Endothelial cell of umbilical vein (primary cell): ENCODE data around the gene TBC1D14. TPM values are rescaled to one million over a fixed set of nuclear protein-coding genes. Genes with fewer than 3 reads are reported as not detected.

ENCODE experiments used
- BruUV-seq: library from RNA; stranded (reverse); fragments of 400-500 nt; replicated peaks from 2 replicates; lab custom pipeline; 2021; lab: Mats Ljungman, UMichigan
- CTCF ChIA-PET: fragments of 300-600, 350-600 bp; sonication (Branson Sonifier 250); formaldehyde crosslinking; loops from one replicate; lab custom pipeline; 2021; ENCODE audit warnings: antibody characterized with exemption, inconsistent platforms; lab: Charles Lee
- POLR2A ChIA-PET: fragments of 300-600, 350-600 bp; sonication (Branson Sonifier 250); formaldehyde crosslinking; loops from one replicate; lab custom pipeline; 2021; ENCODE audit warnings: antibody characterized with exemption, inconsistent platforms; lab: Charles Lee
- DNase-seq: peaks from one replicate; pipeline ENCODE4 v3.0.0-alpha.2; 2011; ENCODE audit warnings: low read depth, low spot score
- FAIRE-seq: peaks from 2 replicates; lab custom pipeline; 2011; peaks lifted over from hg19 to GRCh38; lab: Jason Lieb, UNC
- H2AFZ ChIP-seq: 2 replicates; pipeline ENCODE4 v1.6.0; 2012; ENCODE audit warnings: low read depth, low read length, control low read depth, inconsistent platforms
- H3K27ac ChIP-seq: 2 replicates; pipeline ENCODE4 v1.5.1; 2011; ENCODE audit warnings: low read depth, mild to moderate bottlenecking, control low read depth, low read length, moderate library complexity; ENCODE audit not compliant: insufficient read depth
- H3K27me3 ChIP-seq, 2 experiments: 2 replicates each; pipeline versions ENCODE4 v1.6.0 to v1.6.1; 2011; ENCODE audit warnings: low read length in 2 of 2, mixed read lengths in 1 of 2; ENCODE audit not compliant: control insufficient read depth in 2 of 2, insufficient read depth in 2 of 2
- H3K36me3 ChIP-seq, 2 experiments: 2 replicates in 1 of 2; 3 replicates in 1 of 2; pipeline ENCODE4 v1.5.1; 2011; ENCODE audit warnings: low read length in 2 of 2, mild to moderate bottlenecking in 1 of 2, moderate library complexity in 1 of 2; ENCODE audit not compliant: control insufficient read depth in 2 of 2, insufficient read depth in 2 of 2; ENCODE audit errors: extremely low read depth in 1 of 2
- H3K4me1 ChIP-seq: 3 replicates; pipeline ENCODE4 v1.5.1; 2011; ENCODE audit warnings: mild to moderate bottlenecking, low read length; ENCODE audit not compliant: control insufficient read depth, insufficient read depth; ENCODE audit errors: extremely low read depth
- H3K4me2 ChIP-seq: 2 replicates; pipeline ENCODE4 v1.6.1; 2011; ENCODE audit warnings: low read length, control low read depth, mixed read lengths; ENCODE audit not compliant: insufficient read depth
- H3K4me3 ChIP-seq, 3 experiments: fragments of 200-600 bp in 1 of 3; sonication (generic), shearing (Covaris generic) in 1 of 3; replicated peaks in 1 of 3; 2 replicates each; pipeline ENCODE4 v1.5.1; 2011 to 2016; ENCODE audit warnings: control low read depth in 3 of 3, low read length in 3 of 3, mild to moderate bottlenecking in 2 of 3, inconsistent platforms in 1 of 3, low read depth in 1 of 3, moderate library complexity in 1 of 3; ENCODE audit not compliant: insufficient read depth in 1 of 3
- H3K79me2 ChIP-seq: 2 replicates; pipeline ENCODE4 v1.6.0; 2012; ENCODE audit warnings: low read length, inconsistent platforms; ENCODE audit not compliant: control insufficient read depth, insufficient read depth
- H3K9ac ChIP-seq: replicated peaks from 2 replicates; pipeline ENCODE3; 2011; ENCODE audit warnings: low read length, control low read depth; ENCODE audit not compliant: insufficient read depth; ENCODE audit errors: extremely low read depth
- H3K9me1 ChIP-seq: replicated peaks from 3 replicates; pipeline ENCODE4 v1.6.0; 2011; ENCODE audit warnings: mild to moderate bottlenecking, low read length; ENCODE audit not compliant: control insufficient read depth, insufficient read depth; ENCODE audit errors: extremely low read depth
- H3K9me3 ChIP-seq: replicated peaks from 2 replicates; pipeline ENCODE4 v1.5.1; 2012; ENCODE audit warnings: low read length, inconsistent platforms; ENCODE audit not compliant: control insufficient read depth, insufficient read depth
- H4K20me1 ChIP-seq: replicated peaks from 2 replicates; pipeline ENCODE3; 2011; ENCODE audit warnings: mild to moderate bottlenecking, low read length; ENCODE audit not compliant: control insufficient read depth, insufficient read depth; ENCODE audit errors: extremely low read depth
- CTCF ChIP-seq, 2 donors: IDR thresholded peaks; 1 replicate in 1 of 2; 2 replicates in 1 of 2; pipeline ENCODE4 v1.5.1; 2011; ENCODE audit warnings: low read length in 2 of 2, mild to moderate bottlenecking in 2 of 2, moderate library complexity in 2 of 2, control low read depth in 1 of 2, inconsistent platforms in 1 of 2, low read depth in 1 of 2; ENCODE audit not compliant: insufficient read depth in 1 of 2; ENCODE audit errors: extremely low read depth in 1 of 2
- EZH2 ChIP-seq: IDR thresholded peaks from 2 replicates; pipeline ENCODE4 v1.6.1; 2012; ENCODE audit warnings: borderline replicate concordance, low read depth, mild to moderate bottlenecking, moderate library complexity, low read length, inconsistent platforms; ENCODE audit not compliant: severe bottlenecking
- FOS ChIP-seq: IDR thresholded peaks from 2 replicates; pipeline ENCODE4 v1.6.1; 2011; ENCODE audit warnings: mild to moderate bottlenecking, low read length, moderate library complexity, borderline replicate concordance; ENCODE audit not compliant: insufficient read depth
- GATA2 ChIP-seq: IDR thresholded peaks from 2 replicates; pipeline ENCODE4 v1.7.0; 2011; ENCODE audit warnings: low read depth, mild to moderate bottlenecking, moderate library complexity, mixed read lengths, low read length; ENCODE audit not compliant: insufficient read length, insufficient read depth
- JUN ChIP-seq: IDR thresholded peaks from 2 replicates; pipeline ENCODE4 v1.6.1; 2011; ENCODE audit warnings: borderline replicate concordance, low read depth; ENCODE audit not compliant: insufficient read length, insufficient read depth
- MAX ChIP-seq: IDR thresholded peaks from 2 replicates; pipeline ENCODE4 v1.6.1; 2011; ENCODE audit not compliant: insufficient read depth, insufficient read length
- MYC ChIP-seq: IDR thresholded peaks from one replicate; pipeline ENCODE4 v1.6.1; 2011; ENCODE audit warnings: mild to moderate bottlenecking, low read depth, low read length
- POLR2A ChIP-seq: IDR thresholded peaks from 2 replicates; pipeline ENCODE4 v1.6.1; 2012; ENCODE audit warnings: low read depth, mild to moderate bottlenecking, control low read depth, low read length
- POLR2AphosphoS5 ChIP-seq: IDR thresholded peaks from 2 replicates; pipeline ENCODE4 v1.6.1; 2012; ENCODE audit warnings: low read depth, mild to moderate bottlenecking, control low read depth, low read length, moderate library complexity; ENCODE audit not compliant: insufficient read depth
- dilution Hi-C: fragments of 300-500 bp; cut with MboI; formaldehyde crosslinking; loops from one replicate; pipeline ENCODE4 v1.15.0; 2019; ENCODE audit warnings: low sequenced_read_pairs; ENCODE audit not compliant: extremely low pct_ligation_motif_present
- intact Hi-C: fragments of 100-400 bp; cut with micrococcal nuclease; formaldehyde crosslinking; loops from one replicate; pipeline ENCODE4 v1.10.0; 2022
- polyA plus RNA-seq, 4 experiments: library from polyadenylated mRNA; depleted of rRNA in 3 of 4; stranded (reverse) in 3 of 4; unstranded in 1 of 4; fragments of >200 nt; gene quantifications; 2 replicates each; pipeline versions ENCODE4 v1.2.1 to v1.2.3, GENCODE V29; 2011 to 2012; ENCODE audit warnings: missing spikeins in 1 of 4
- total RNA-seq: library from RNA; stranded (reverse); gene quantifications from 2 replicates; pipeline ENCODE4 v1.2.3, GENCODE V29; 2021

TBC1D14 gene
- total and polyA plus RNA-seq, 2 donors (not counting 3 experiments of a cell fraction or from before 2014, with no cell fraction given) = 23.7 to 24.8 TPM

- POLR2A ChIA-PET = no interaction called here
- Histone ChIP-seq H3K9ac (no peak overlapping the region), H3K36me3 (peaks cover 6 to 24% of the 10 kb centered on the region in 2 experiments), H3K27me3 (no peaks in the 10 kb centered on the region), H3K4me3 (no peak overlapping the region), H3K27ac (no peak overlapping the region), H2AFZ (no peak overlapping the region), H3K4me2 (no peak overlapping the region), H3K79me2 (no peaks in the 10 kb centered on the region), H3K9me1 (no peaks in the 10 kb centered on the region), H3K4me1 (no peaks in the 10 kb centered on the region), H3K9me3 (no peaks in the 10 kb centered on the region), H4K20me1 (no peaks in the 10 kb centered on the region)
- no peak for FAIRE-seq
- DNase-seq = no peak
- TF ChIP-seq EZH2 = no peak
- TF ChIP-seq GATA2 = no peak
- TF ChIP-seq FOS = no peak
- TF ChIP-seq MAX = no peak
- TF ChIP-seq POLR2AphosphoS5 = no peak
- no peak for TF ChIP-seq MYC
- no peak for TF ChIP-seq JUN
- TF ChIP-seq POLR2A = no peak
- TF ChIP-seq CTCF (IDR thresholded peaks at IDR 0.05; ENCODE audit: extremely low read depth in 1 of 2, insufficient read depth in 1 of 2, low read depth in 1 of 2, low read length in 2 of 2) = no peak
- CTCF ChIA-PET = no interaction called here
- intact Hi-C loops = no loop called here
- dilution Hi-C loops = no loop called here
- BruUV-seq = no TSS peak
Observed at GRCh38 chr4:7001271-7001670, 91.6 kb downstream of the TBC1D14 start.
